Activated CD8-positive, alpha-beta T cell treated with anti-CD3 and anti-CD28 coated beads for 36 hours (primary cell): ENCODE data around the gene ACAP3. TPM values are rescaled to one million over a fixed set of nuclear protein-coding genes. Genes with fewer than 3 reads are reported as not detected.

Source experiments
- ATAC-seq: fragments of 200-7000 bp; cut with Tn5 transposase; one replicate; pipeline ENCODE4 v1.10.0; 2021; ENCODE audit warnings: mild to moderate bottlenecking, moderate library complexity
- CTCF ChIA-PET: fragments of 350-600 bp; sonication (Branson Sonifier 250); formaldehyde crosslinking; loops from one replicate; lab custom pipeline; 2021; ENCODE audit warnings: antibody characterized with exemption; lab: Charles Lee
- POLR2A ChIA-PET: fragments of 350-600 bp; sonication (Branson Sonifier 250); formaldehyde crosslinking; loops from one replicate; lab custom pipeline; 2021; ENCODE audit warnings: antibody characterized with exemption; lab: Charles Lee
- DNase-seq: peaks from one replicate; pipeline ENCODE4 v3.0.0-alpha.2; 2020
- H3K27ac Mint-ChIP-seq: one replicate; pipeline ENCODE4 v1.8.0; 2021; ENCODE audit warnings: mild to moderate bottlenecking, mixed read lengths
- H3K27me3 Mint-ChIP-seq: one replicate; pipeline ENCODE4 v1.8.0; 2021; ENCODE audit warnings: mixed read lengths
- H3K36me3 Mint-ChIP-seq: one replicate; pipeline ENCODE4 v1.8.0; 2021; ENCODE audit warnings: low read depth, mixed read lengths
- H3K4me1 Mint-ChIP-seq: one replicate; pipeline ENCODE4 v1.8.0; 2021; ENCODE audit warnings: low read depth, mixed read lengths
- H3K4me3 Mint-ChIP-seq: one replicate; pipeline ENCODE4 v1.8.0; 2021; ENCODE audit warnings: mild to moderate bottlenecking, moderate library complexity, mixed read lengths
- H3K9me3 Mint-ChIP-seq: one replicate; pipeline ENCODE4 v1.8.0; 2021; ENCODE audit warnings: mixed read lengths
- intact Hi-C: fragments of 100-400 bp; cut with micrococcal nuclease; formaldehyde crosslinking; loops from one replicate; pipeline ENCODE4 v1.10.0; 2022
- total RNA-seq, 2 experiments: library from RNA; stranded (reverse); gene quantifications; one replicate each; pipeline ENCODE4 v1.2.3, GENCODE V29; 2021
- TF ChIP-seq, protein P1 (sequence below): fragments of 200-600 bp; IDR thresholded peaks from one replicate; pipeline ENCODE4 v1.8.0; 2022; ENCODE audit warnings: antibody characterized with exemption, mild to moderate bottlenecking

The ACAP3 gene
- total RNA-seq, 2 experiments from 2014 or later = 41.1 to 42.5 TPM

DNA sequence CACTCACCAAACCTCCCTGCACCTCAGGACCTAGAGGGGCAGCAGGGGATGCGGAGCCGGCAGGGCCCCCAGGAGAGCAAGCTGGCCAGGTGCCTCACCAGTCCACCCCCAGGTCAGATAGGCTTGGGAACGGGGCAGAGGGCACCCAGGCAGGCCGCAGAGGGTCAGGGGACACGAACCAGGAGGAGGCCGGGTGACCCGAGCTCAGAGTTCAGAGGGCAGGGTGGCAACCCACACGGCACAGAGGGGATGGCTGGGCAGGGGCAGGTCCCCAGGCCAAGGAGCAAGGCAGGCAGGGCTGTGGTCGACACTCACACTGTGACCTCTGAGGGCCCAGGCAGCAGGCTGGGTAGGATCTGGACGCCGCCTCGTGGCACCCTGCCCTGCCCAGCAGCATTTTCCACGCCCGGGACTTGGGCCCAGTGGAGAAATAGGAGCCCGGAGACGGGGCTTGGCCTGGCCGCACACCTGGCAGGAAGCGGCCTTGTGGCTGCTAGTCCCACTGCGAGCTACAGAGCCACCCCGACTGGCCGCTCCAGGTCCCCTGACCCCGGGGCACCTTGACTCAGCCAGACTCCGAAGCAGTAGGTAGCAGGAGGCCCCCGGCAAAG, 36.2 kb upstream of the ACAP3 start:
- peaks cover 14% of the 10 kb centered on the region for H3K36me3 Mint-ChIP-seq
- no peaks in the 10 kb centered on the region for H3K27me3 Mint-ChIP-seq
- ChIA-PET POLR2A (interaction anchor here (1.6 kb wide), 1 partner anchor 19 kb away, joined by 4 read pairs; no protein-coding TSS in a partner anchor), CTCF (interaction anchor here (3.6 kb wide), 1 partner anchor 28 kb away, joined by 10 read pairs; no protein-coding TSS in a partner anchor)
- H3K4me1 Mint-ChIP-seq = peaks cover 22% of the 10 kb centered on the region
- DNase-seq (no peak), ATAC-seq (no peak)
- H3K4me3 Mint-ChIP-seq = no peak overlapping the region
- intact Hi-C loops = no loop called here
- H3K27ac Mint-ChIP-seq = no peak overlapping the region
- TF ChIP-seq, protein P1, sequence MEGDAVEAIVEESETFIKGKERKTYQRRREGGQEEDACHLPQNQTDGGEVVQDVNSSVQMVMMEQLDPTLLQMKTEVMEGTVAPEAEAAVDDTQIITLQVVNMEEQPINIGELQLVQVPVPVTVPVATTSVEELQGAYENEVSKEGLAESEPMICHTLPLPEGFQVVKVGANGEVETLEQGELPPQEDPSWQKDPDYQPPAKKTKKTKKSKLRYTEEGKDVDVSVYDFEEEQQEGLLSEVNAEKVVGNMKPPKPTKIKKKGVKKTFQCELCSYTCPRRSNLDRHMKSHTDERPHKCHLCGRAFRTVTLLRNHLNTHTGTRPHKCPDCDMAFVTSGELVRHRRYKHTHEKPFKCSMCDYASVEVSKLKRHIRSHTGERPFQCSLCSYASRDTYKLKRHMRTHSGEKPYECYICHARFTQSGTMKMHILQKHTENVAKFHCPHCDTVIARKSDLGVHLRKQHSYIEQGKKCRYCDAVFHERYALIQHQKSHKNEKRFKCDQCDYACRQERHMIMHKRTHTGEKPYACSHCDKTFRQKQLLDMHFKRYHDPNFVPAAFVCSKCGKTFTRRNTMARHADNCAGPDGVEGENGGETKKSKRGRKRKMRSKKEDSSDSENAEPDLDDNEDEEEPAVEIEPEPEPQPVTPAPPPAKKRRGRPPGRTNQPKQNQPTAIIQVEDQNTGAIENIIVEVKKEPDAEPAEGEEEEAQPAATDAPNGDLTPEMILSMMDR = no peak
- no peaks in the 10 kb centered on the region for H3K9me3 Mint-ChIP-seq

DNA sequence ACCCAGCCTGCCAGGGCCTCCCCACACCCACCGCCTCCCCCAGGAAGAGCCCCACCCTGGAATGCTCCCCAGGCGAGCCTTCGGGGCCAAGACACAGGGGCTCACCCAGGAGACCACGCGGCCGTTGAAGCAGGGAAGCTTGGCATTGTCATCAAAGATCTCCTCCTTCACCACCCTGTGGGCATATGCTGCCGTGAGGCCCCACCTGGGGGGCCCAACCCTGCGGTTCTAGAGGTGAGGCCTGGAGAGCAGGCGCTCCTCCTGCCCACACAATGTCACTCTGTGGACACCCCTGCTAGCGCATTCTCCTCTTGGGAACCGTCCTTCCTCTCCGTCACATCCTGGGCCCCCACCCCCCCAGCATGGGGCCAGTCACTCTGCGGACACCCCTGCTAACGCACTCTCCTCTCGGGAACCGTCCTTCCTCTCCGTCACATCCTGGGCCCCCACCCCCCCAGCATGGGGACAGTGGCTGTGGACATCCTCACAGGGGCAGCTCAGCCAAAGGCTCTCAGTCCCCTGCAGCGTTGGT, 34.9 kb upstream of the ACAP3 start:
- peaks cover 14% of the 10 kb centered on the region for H3K36me3 Mint-ChIP-seq
- ChIA-PET POLR2A (no interaction called here), CTCF (interaction anchor here (1.2 to 3.6 kb wide), 2 partner anchors 29 kb away, joined by 3 to 10 read pairs; no protein-coding TSS in a partner anchor)
- no peaks in the 10 kb centered on the region for H3K27me3 Mint-ChIP-seq
- H3K4me1 Mint-ChIP-seq = peaks cover 21% of the 10 kb centered on the region
- intact Hi-C loops = no loop called here
- no peaks in the 10 kb centered on the region for H3K9me3 Mint-ChIP-seq
- ATAC-seq (no peak), DNase-seq (no peak)
- TF ChIP-seq, protein P1 = no peak
- H3K27ac Mint-ChIP-seq = no peak overlapping the region
- H3K4me3 Mint-ChIP-seq = no peak overlapping the region

DNA sequence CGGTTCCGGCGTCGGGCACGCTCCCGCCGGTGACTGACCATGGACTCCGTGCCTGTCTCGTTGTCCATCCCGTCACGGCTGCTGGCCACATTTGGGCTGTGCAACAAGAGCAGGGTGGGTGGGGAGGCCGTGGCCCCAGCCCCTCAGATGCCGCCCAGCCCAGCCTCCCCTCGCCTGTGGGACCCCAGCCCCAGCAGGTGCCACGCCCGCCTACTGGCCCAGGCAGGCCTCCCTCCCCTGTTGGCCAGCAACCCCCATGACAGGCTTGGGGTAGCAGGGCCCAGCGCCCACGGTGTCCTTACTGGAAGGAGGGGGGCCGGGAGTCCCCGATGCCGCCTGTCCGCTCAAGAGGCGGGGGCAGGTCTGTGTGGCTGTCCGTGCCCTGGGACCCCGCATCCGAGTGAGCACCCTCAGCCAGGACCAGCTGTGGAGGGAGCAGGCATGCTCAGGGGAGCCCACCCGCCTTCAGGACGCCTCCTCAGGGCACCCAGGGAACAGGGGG, 34.4 kb upstream of the ACAP3 start:
- DNase-seq = no peak
- Mint-ChIP-seq H3K4me1 (peaks cover 16% of the 10 kb centered on the region), H3K9me3 (no peaks in the 10 kb centered on the region), H3K36me3 (peaks cover 16% of the 10 kb centered on the region), H3K27me3 (no peaks in the 10 kb centered on the region), H3K27ac (no peak overlapping the region), H3K4me3 (no peak overlapping the region)
- intact Hi-C loops = no loop called here
- ATAC-seq = no peak
- ChIA-PET POLR2A (no interaction called here), CTCF (interaction anchor here (1.2 kb wide), 1 partner anchor 30 kb away, joined by 3 read pairs; no protein-coding TSS in a partner anchor)
- TF ChIP-seq, protein P1 = no peak

DNA sequence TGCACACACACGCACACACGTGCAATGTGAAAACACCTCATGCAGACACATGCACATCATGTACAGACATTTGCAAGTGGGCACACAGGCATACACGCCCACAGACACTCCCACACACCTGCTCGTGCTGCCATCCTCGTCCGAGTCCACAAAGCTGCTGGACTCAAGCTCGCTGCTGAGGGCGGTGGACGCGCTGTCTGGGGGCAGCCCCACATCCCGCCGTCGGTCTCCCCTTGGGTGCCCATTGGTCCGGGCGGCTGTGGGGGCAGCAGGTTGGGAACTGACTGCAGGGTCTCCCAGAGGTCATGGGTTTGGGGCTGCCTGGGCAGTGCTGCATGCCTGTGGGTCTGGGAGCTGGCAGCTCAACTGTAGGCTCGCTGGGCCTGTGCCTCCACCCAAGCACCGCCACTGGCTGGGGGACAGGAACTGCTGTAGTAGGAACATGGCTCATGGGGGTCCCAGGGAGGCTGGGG, 33.9 kb upstream of the ACAP3 start:
- TF ChIP-seq, protein P1 = no peak
- H3K4me3 Mint-ChIP-seq = no peak overlapping the region
- H3K4me1 Mint-ChIP-seq = peaks cover 10% of the 10 kb centered on the region
- intact Hi-C loops = no loop called here
- ChIA-PET POLR2A (interaction anchor here (0.8 kb wide), 1 partner anchor 29 kb away, joined by 3 read pairs; no protein-coding TSS in a partner anchor), CTCF (interaction anchor here (1.2 kb wide), 1 partner anchor 31 kb away, joined by 3 read pairs; no protein-coding TSS in a partner anchor)
- H3K9me3 Mint-ChIP-seq = no peaks in the 10 kb centered on the region
- no peaks in the 10 kb centered on the region for H3K27me3 Mint-ChIP-seq
- no peak overlapping the region for H3K27ac Mint-ChIP-seq
- DNase-seq (no peak), ATAC-seq (no peak)
- peaks cover 16% of the 10 kb centered on the region for H3K36me3 Mint-ChIP-seq
